HG03039 (cell line): ENCODE measurements around the gene COLGALT1.
"Not testable (repeated sequence)": the region's sequence is repeated elsewhere in the genome, so short reads cannot be mapped to it uniquely, and the experiment has no call there.

Experiments
- ATAC-seq: cut with Tn5 transposase; IDR thresholded peaks from one replicate; pipeline ENCODE4 v1.9.1; 2021; ENCODE audit warnings: mild to moderate bottlenecking, moderate library complexity; ENCODE audit not compliant: unreplicated experiment

The COLGALT1 gene

GRCh38 chr19:17556995-17557394 lies 1.5 kb downstream of the COLGALT1 start:
- ATAC-seq = no peak

GRCh38 chr19:17557466-17557865 lies 2.0 kb downstream of the COLGALT1 start:
- no peak for ATAC-seq

- no peak for ATAC-seq
Measured at GRCh38 chr19:17560205-17560595, 4.8 kb downstream of the COLGALT1 start.

GRCh38 chr19:17562097-17562496 lies 6.6 kb downstream of the COLGALT1 start:
- ATAC-seq = no peak

- no peak for ATAC-seq
Measured at GRCh38 chr19:17562561-17562960, 7.1 kb downstream of the COLGALT1 start.

GRCh38 chr19:17564781-17565180 lies 9.3 kb downstream of the COLGALT1 start:
- ATAC-seq = no peak

GRCh38 chr19:17565611-17566010 lies 10.2 kb downstream of the COLGALT1 start:
- no peak for ATAC-seq

GRCh38 chr19:17567940-17568339 lies 12.5 kb downstream of the COLGALT1 start:
- no peak for ATAC-seq

- not testable (repeated sequence) for ATAC-seq
Measured at GRCh38 chr19:17570291-17570690, 14.8 kb downstream of the COLGALT1 start.

GRCh38 chr19:17570791-17571190 lies 15.3 kb downstream of the COLGALT1 start:
- no peak for ATAC-seq

- no peak for ATAC-seq
Measured at GRCh38 chr19:17572638-17573037, 17.2 kb downstream of the COLGALT1 start.

- ATAC-seq = no peak
Measured at GRCh38 chr19:17575871-17576757, 20.7 kb downstream of the COLGALT1 start.

- no peak for ATAC-seq
Measured at GRCh38 chr19:17576758-17577456, 21.5 kb downstream of the COLGALT1 start.

GRCh38 chr19:17577457-17578097 lies 22.1 kb downstream of the COLGALT1 start:
- no peak for ATAC-seq

GRCh38 chr19:17579661-17580244 lies 24.3 kb downstream of the COLGALT1 start:
- ATAC-seq = no peak

GRCh38 chr19:17580470-17581144 lies 25.2 kb downstream of the COLGALT1 start:
- ATAC-seq = no peak

GRCh38 chr19:17581211-17581874 lies 25.9 kb downstream of the COLGALT1 start:
- ATAC-seq = no peak

GRCh38 chr19:17582613-17583012 lies 27.2 kb downstream of the COLGALT1 start:
- ATAC-seq = no peak

- ATAC-seq = no peak
Measured at GRCh38 chr19:17584132-17584531, 28.7 kb downstream of the COLGALT1 start.

- not testable (repeated sequence) for ATAC-seq
Measured at GRCh38 chr19:17585395-17585794, 29.9 kb downstream of the COLGALT1 start.
